Vagina (tissue), 2 donors: ENCODE measurements around the gene KIF16B.

Experiments used
- CTCF ChIP-seq, 3 experiments: fragments of 450-650 bp in 2 of 3; fragments of 200-600 bp in 1 of 3; sonication (generic) in 1 of 3; IDR thresholded peaks; one replicate each; pipeline ENCODE4 v1.5.1; 2017 to 2019; ENCODE audit warnings: antibody characterized with exemption in 3 of 3, mild to moderate bottlenecking in 2 of 3, moderate library complexity in 2 of 3
- POLR2AphosphoS5 ChIP-seq, 2 donors: sonication (generic); formaldehyde crosslinking; IDR thresholded peaks; one replicate each; pipeline ENCODE4 v1.9.0; 2017; ENCODE audit warnings: antibody characterized with exemption in 2 of 2, mild to moderate bottlenecking in 2 of 2, low read depth in 1 of 2; ENCODE audit not compliant: insufficient read depth in 1 of 2

GRCh38 chr20:16609066-16609465 is 35.8 kb upstream of the KIF16B start:
- TF ChIP-seq CTCF (IDR thresholded peaks at IDR 0.05) (no peak), POLR2AphosphoS5 (IDR thresholded peaks at IDR 0.05; ENCODE audit: insufficient read depth in 1 of 2, low read depth in 1 of 2) (no peak)
